Right ventricle myocardium inferior (tissue), 1 donor: Measurements from ENCODE around the gene C17orf113. TPM values are rescaled to one million over a fixed set of nuclear protein-coding genes. Genes with fewer than 3 reads are reported as not detected.
A peak's percentile ranks its signal among the peaks of the same experiment; 100 is the strongest.
"Not testable (repeated sequence)": the region's sequence is repeated elsewhere in the genome, so short reads cannot be mapped to it uniquely, and the experiment has no call there.

Experiments used
- ATAC-seq: fragments of 200-7000 bp; cut with Tn5 transposase; one replicate; pipeline ENCODE4 v1.9.1; 2020; ENCODE audit warnings: mild to moderate bottlenecking, moderate library complexity
- DNase-seq: peaks from one replicate; pipeline ENCODE4 v3.0.0; 2021; ENCODE audit errors: missing footprints
- intact Hi-C: fragments of 100-400 bp; cut with DNase I; formaldehyde crosslinking; loops from one replicate; pipeline ENCODE4 v1.11.0; 2022
- total RNA-seq: library from RNA; stranded (reverse); fragmentation: NEBNext Ultra II Directional; extraction: Animal tissue kit (Norgen Biotek cat#: 25700); gene quantifications from one replicate; pipeline ENCODE4 v1.2.1, GENCODE V29; 2021
- donor health status: DM: no; HTN: yes; CAD: no; lungs with severe emphysema.

C17orf113 gene
- total RNA-seq, 1 donor from 2014 or later, result 0.73 TPM

- intact Hi-C loops, result loop anchor here (10.0 kb wide), 1 partner anchor 501 kb away; no protein-coding TSS in a partner anchor
- ATAC-seq (no peak), DNase-seq (no peak)
These were observed 26.7 kb downstream of the C17orf113 start for GRCh38 chr17:42023524-42024349.

- intact Hi-C loops, result loop anchor here (10.0 kb wide), 1 partner anchor 504 kb away; no protein-coding TSS in a partner anchor
- not testable (repeated sequence) for DNase-seq, ATAC-seq
These were observed 29.6 kb downstream of the C17orf113 start for GRCh38 chr17:42020845-42021244.

DNA sequence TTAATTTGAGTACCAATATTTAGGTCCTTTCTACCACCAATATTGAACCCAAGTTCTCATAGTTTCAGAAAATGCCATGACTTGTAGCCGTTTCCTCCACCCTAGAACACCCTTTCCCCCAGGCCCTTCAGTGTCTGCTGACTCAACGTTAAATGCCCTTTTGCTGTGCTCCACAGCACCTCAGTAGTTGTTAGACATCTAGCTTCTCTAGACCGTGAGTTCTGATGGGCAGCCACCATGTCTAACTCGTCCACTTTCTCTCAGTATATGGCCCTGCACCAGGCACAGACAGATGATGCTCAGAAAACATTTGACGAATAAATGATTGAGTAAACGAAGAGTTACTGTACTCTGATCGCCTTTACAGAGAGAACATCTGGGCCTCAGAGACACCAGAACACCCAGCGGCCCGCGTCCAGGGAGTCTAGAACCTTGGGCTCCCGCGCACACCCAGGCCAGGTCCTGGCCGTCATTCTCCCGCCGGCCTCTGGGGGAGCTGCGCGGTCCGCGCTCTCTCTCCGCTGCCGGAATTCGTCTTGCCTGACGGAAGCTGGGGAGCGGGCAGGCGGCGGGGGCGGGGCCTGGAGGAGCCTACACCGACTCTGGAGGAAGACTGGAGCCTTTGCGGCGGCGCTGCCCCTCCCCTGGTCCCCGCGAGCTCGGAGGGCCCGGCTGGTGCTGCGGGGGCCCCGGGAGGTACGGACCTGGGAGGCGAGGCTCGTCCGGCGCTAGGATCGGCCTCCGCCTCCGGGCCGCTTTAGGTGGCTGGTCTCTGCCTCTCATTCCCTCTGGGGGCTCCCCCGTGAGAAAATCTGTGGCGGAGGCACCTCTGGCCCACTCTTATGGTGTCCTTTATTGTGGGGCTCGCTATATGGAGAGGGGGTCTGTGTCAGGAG lies 30.6 kb downstream of the C17orf113 start, which contains the start of gene NKIRAS2:
NKIRAS2 (plus strand) TSS at position 582 of the 896 bp plus-strand sequence. CDS start 1,488 bp downstream, outside the sequence.
- intact Hi-C loops, result loop anchor here (10.0 kb wide), 1 partner anchor 505 kb away; no protein-coding TSS in a partner anchor

DNA sequence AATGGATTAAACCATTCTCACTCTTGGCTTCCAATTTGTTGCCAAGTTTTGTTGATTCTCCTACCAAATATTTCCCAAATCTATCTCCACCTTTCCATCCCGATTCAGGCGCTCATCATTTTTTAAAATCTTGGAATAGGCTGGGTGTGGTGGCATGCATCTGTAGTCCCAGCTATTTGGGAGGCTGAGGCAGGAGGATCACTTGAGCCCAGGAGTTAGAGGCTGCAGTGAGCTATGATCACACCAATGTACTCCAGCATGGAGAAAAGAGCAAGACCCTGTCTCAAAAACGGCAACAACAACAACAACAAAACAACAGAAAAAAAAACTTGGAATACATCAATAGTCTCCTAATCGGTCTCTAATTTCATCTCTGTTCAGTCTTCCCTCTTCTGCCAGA lies 31.4 kb downstream of the C17orf113 start:
- ATAC-seq (no peak), DNase-seq (no peak)
- intact Hi-C loops, result no loop called here

More for the DNA sequence above, 30.6 kb downstream of the C17orf113 start, which contains the start of gene NKIRAS2:
- DNase-seq (peak; percentile 98), ATAC-seq (peak; percentile 80)

GRCh38 chr17:42018339-42018738 lies 32.1 kb downstream of the C17orf113 start:
- no peak for DNase-seq
- intact Hi-C loops, result no loop called here
- no peak for ATAC-seq

- ATAC-seq (no peak), DNase-seq (no peak)
- intact Hi-C loops, result loop anchor here (2.0 kb wide), 1 partner anchor 51 kb away; the partner anchor contains the start of gene CNP
These were observed 32.6 kb downstream of the C17orf113 start for GRCh38 chr17:42017866-42018200.

DNA sequence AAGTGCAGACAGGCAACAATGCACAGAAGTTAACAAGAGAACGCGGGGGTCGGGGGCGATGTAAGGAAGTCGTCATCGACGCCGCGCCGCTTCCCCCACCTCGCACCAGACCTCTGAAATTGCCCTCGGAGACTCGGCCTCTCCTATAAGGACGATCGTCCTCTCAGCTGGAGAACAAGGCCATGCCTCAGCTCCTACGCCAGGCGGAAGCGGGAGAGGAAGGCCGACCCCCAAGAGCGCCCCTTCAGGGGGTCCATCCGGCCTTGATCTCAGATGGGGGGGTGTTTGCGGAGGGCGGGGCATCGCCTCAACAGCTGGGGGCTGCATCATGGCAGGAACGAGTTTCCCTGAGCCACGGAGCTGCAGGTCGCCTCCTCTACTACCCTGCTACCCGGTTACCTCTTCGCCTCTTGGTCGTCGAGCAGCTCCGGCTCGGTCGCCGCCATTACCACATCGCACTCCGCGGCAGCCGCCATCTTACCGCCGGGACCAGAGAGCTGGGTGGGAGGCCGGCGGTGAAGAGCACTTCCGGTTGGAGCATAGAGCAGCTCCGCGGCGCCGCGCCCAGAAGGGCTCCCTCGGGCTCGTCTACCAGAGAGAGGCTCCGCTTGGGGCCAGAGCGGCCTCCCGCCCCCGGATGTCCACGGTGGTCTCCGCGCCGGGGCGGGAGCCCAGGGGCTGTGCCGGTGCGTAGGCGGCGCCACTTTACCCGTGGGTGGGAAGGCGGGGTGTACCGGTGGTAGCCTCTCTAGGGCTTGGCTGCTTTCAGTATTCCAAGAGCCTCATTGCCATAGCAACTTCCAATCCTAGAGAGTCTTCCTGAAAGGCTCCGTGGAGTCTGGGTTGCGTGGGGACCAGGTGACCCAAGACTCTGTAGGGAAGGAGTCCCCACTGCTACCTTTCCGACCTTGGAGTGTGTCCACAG lies 33.2 kb downstream of the C17orf113 start, which contains the start of gene DNAJC7:
DNAJC7 (minus strand) TSS at position 499 of the 925 bp plus-strand sequence; CDS start at position 476, 23 bp downstream.
- intact Hi-C loops, result loop anchor here (2.0 kb wide), 1 partner anchor 50 kb away; the partner anchor contains the start of gene CNP
- ATAC-seq, result peak; percentile 97

DNA sequence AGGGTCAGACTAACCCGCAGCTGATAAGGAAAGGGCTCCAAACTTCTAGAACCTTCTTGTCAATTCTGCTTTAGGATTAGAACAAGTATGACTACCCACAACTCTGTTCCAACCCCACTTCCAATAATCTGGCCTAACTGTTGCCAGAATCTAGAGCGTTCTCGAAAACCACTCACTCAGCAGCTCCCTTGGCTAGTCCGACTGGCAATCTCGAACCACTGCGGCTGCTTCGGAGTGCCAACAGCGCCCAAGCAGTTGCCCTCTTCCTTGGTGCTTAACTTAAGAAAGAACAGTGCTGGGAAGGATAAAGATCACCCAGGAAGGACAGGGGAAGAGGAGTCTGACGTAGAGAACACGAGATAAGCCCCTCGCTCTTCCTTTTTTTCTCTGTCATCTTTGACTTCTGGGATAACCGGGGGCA lies 34.0 kb downstream of the C17orf113 start:
- DNase-seq, result no peak
- no peak for ATAC-seq
- intact Hi-C loops, result loop anchor here (2.0 kb wide), 1 partner anchor 50 kb away; the partner anchor contains the start of gene CNP

More for the DNA sequence above, 33.2 kb downstream of the C17orf113 start, which contains the start of gene DNAJC7:
- DNase-seq, result peak; percentile 98

GRCh38 chr17:42013740-42014139 lies 36.7 kb downstream of the C17orf113 start:
- intact Hi-C loops, ATAC-seq, DNase-seq: not testable (repeated sequence)

DNA sequence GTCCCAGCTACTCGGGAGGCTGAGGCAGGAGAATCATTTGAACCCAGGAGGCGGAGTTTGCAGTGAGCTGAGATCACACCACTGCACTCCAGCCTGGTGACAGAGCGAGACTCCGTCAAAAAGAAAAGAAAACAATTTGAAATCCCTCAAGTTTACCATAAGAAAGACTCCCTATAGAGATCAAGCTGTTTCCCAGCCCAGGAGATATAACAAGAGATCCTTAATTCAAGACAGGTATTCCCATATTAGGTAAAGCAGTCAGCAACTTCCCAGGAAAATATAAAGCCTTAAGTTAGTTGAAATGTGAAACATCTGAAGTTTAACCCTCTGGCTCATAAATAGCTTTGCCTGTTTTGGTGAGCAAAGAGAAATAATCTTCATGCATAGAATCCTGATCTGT lies 38.0 kb downstream of the C17orf113 start:
- ATAC-seq, DNase-seq, intact Hi-C loops: not testable (repeated sequence)

GRCh38 chr17:42010898-42011516 lies 39.4 kb downstream of the C17orf113 start:
- intact Hi-C loops, result no loop called here

GRCh38 chr17:42010266-42010680 lies 40.1 kb downstream of the C17orf113 start:
- intact Hi-C loops, DNase-seq: not testable (repeated sequence)
- peak; percentile 27 for ATAC-seq

More at GRCh38 chr17:42010898-42011516, 39.4 kb downstream of the C17orf113 start:
- DNase-seq (no peak), ATAC-seq (no peak)

DNA sequence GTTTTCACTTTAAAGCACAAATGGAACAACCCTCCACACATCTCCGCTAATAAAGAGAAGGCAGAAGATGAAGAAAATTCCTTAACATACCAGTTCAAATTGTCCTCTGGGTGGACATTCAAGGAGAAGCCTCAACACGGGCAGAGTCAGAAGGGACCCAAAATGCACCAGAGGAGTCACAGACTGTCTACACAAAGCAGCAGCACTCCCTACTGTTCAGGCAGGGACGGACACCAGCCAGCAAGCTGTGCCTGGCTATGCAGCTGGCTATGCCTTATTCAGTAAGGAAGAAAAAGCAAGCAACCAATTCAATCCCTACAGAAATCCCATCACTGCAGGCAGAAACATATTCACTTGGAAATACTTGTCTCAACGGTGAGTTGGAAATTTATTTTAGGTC lies 41.2 kb downstream of the C17orf113 start:
- intact Hi-C loops, result no loop called here
- ATAC-seq (no peak), DNase-seq (no peak)

- ATAC-seq (no peak), DNase-seq (no peak)
- intact Hi-C loops, result no loop called here
These were observed 45.2 kb downstream of the C17orf113 start for GRCh38 chr17:42005166-42005565.

DNA sequence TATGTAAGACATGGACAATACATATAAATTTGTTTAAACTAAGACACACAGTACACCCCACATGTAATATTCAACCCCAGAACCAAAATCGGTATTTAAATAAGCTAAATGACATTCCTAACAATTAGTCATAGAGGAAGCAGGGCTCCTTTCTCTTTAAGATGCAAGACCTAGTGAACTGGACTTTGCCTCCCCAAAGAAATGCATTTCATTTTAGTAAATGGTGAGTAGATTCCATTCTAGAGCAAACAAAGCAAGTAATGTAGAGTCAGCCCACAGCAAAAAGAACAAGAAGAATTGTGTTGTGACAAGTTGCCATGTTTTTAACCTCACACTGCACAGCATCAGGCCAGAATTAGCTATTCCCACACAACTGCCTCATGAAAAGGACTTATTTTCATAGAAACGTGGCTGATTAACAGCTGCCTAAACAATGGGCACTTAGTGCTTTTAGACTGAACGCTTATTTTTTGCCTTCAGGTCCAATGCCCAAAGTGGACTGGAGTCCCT lies 47.6 kb downstream of the C17orf113 start:
- DNase-seq (no peak), ATAC-seq (no peak)
- intact Hi-C loops, result no loop called here

DNA sequence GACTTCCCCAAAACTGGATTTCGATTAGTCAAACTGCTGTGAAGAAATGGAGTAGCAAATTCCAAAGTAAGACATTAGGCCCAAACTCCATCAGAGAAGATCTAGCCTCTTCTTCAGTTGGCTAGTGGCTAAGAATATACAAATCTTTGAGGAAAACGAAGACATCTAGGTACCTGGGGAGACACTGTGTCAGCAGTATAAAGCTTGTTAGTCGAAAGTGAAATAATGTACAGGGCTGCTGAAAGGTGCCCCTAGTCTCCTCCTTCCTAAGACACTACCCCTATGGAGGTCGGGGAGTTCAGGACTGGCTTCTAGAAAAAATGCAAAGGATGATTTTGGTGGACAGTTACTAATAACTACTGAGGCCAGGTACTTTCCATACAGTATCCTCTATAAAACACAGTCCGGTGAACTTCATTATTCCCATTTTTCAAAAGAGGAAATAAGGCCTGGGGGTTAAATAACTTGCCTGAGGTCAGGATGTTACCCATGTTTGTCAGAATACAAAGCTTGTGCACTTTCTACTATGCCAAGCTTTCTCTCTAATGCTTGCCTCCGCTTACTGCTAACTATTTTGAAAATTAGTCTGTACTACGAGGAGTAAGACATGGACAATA lies 48.1 kb downstream of the C17orf113 start:
- intact Hi-C loops, result no loop called here
- DNase-seq (no peak), ATAC-seq (no peak)

- intact Hi-C loops, result no loop called here
- DNase-seq, result no peak
- no peak for ATAC-seq
These were observed 48.7 kb downstream of the C17orf113 start for GRCh38 chr17:42001729-42002128.
